Activated T-helper 1 cell treated with anti-CD3 and anti-CD28 coated beads, Interleukin-12 subunit alpha, Interleukin-12 subunit beta, Interleukin-2, Interleukin-4 antibody, amounts not matched to agents 30 ng/mL and 10 ng/mL and 1 ng/mL, durations not matched to agents 14 hours and 24 hours and 36 hours (primary cell): Measurements from ENCODE around the gene FNDC4. TPM values are rescaled to one million over a fixed set of nuclear protein-coding genes. Genes with fewer than 3 reads are reported as not detected.
"Not testable (repeated sequence)": the region's sequence is repeated elsewhere in the genome, so short reads cannot be mapped to it uniquely, and the experiment has no call there.

Source experiments
- DNase-seq: peaks from one replicate; pipeline ENCODE4 v3.0.0; 2021; ENCODE audit warnings: low spot score
- H3K27ac Mint-ChIP-seq: one replicate; pipeline ENCODE4 v1.8.0; 2021; ENCODE audit warnings: mild to moderate bottlenecking, mixed read lengths
- H3K27me3 Mint-ChIP-seq: one replicate; pipeline ENCODE4 v1.8.0; 2022; ENCODE audit warnings: mild to moderate bottlenecking, moderate library complexity, mixed read lengths; ENCODE audit not compliant: insufficient read depth
- H3K36me3 Mint-ChIP-seq: one replicate; pipeline ENCODE4 v1.8.0; 2021; ENCODE audit warnings: low read depth, mixed read lengths
- H3K4me1 Mint-ChIP-seq: one replicate; pipeline ENCODE4 v1.8.0; 2021; ENCODE audit warnings: low read depth, mixed read lengths
- H3K4me3 Mint-ChIP-seq: one replicate; pipeline ENCODE4 v1.8.0; 2021; ENCODE audit warnings: mild to moderate bottlenecking, moderate library complexity, mixed read lengths
- H3K9me3 Mint-ChIP-seq: one replicate; pipeline ENCODE4 v1.8.0; 2021; ENCODE audit warnings: mixed read lengths
- intact Hi-C: fragments of 100-400 bp; cut with micrococcal nuclease; formaldehyde crosslinking; loops from one replicate; pipeline ENCODE4 v1.15.1; 2024
- total RNA-seq: library from RNA; stranded (reverse); gene quantifications from 2 replicates; pipeline ENCODE4 v1.2.3, GENCODE V29; 2022

FNDC4 gene, protein sequence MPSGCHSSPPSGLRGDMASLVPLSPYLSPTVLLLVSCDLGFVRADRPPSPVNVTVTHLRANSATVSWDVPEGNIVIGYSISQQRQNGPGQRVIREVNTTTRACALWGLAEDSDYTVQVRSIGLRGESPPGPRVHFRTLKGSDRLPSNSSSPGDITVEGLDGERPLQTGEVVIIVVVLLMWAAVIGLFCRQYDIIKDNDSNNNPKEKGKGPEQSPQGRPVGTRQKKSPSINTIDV
- total RNA-seq, result 0.10 TPM in 1 of 2 replicates, not detected in the other

- intact Hi-C loops, result no loop called here
- no peaks in the 10 kb centered on the region for H3K36me3 Mint-ChIP-seq
- peak; percentile 15 for DNase-seq
- H3K4me3 Mint-ChIP-seq, result peak within 1 kb of the TSS; percentile 70
- H3K27ac Mint-ChIP-seq, result no peak within 1 kb of the TSS
- H3K27me3 Mint-ChIP-seq, result peaks cover 44% of the 10 kb centered on the region
- H3K9me3 Mint-ChIP-seq, result no peaks in the 10 kb centered on the region
- peaks cover 19% of the 10 kb centered on the region for H3K4me1 Mint-ChIP-seq
These were observed at the start of gene FNDC4 for GRCh38 chr2:27494944-27495554. Gene FNDC4 (minus strand): TSS chr2:27495200. CDS start chr2:27494679, 521 bp downstream.

DNA sequence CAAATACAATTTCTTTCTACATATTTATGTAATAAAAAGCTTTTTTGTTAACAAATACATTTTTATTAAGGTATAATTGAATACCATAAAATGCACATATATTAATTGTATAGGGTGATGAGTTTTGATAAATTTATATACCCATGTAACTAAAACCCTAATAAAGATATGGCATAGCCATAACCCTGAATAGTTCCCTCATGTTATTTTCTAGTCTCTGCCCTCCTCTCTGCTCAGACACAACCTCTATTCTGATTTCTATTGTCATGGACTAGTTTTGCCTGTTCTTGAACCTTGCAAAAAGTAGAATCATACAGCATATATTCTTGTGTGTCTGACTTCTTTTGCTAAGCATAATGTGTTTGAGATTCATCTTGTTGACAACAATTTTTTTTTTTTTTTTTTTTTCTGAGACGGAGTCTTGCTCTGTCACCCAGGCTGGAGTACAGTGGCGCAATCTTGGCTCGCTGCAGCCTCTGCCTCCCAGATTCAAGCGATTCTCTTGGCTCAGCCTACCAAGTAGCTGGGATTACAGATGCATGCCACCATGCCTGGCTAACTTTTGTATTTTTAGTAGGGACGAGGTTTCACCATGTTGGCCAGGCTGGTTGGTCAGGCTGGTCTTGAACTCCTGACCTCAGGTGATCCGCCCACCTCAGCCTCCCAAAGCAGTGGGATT, 49.3 kb upstream of the FNDC4 start:
- intact Hi-C loops, result no loop called here
- Mint-ChIP-seq H3K9me3 (peaks cover 4% of the 10 kb centered on the region), H3K4me3 (no peak overlapping the region), H3K36me3 (peaks cover 1% of the 10 kb centered on the region), H3K27ac (no peak overlapping the region), H3K27me3 (peaks cover 5% of the 10 kb centered on the region), H3K4me1 (no peaks in the 10 kb centered on the region)
- DNase-seq, result no peak

DNA sequence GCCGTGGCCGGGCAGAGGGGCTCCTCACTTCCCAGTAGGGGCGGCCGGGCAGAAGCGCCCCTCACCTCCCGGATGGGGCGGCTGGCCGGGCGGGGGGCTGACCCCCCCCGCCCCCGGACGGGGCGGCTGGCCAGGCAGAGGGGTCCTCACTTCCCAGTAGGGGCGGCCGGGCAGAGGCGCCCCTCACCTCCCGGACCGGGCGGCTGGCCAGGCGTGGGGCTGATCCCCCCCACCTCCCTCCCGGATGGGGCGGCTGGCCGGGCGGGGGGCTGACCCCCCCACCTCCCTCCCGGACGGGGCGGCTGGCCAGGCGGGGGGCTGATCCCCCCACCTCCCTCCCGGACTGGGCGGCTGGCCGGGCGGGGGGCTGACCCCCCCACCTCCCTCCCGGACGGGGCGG, 44.6 kb upstream of the FNDC4 start:
- intact Hi-C loops, H3K36me3 Mint-ChIP-seq, DNase-seq, H3K4me1 Mint-ChIP-seq, H3K9me3 Mint-ChIP-seq, H3K4me3 Mint-ChIP-seq, H3K27ac Mint-ChIP-seq: not testable (repeated sequence)
- H3K27me3 Mint-ChIP-seq, result peaks cover 21% of the 10 kb centered on the region

DNA sequence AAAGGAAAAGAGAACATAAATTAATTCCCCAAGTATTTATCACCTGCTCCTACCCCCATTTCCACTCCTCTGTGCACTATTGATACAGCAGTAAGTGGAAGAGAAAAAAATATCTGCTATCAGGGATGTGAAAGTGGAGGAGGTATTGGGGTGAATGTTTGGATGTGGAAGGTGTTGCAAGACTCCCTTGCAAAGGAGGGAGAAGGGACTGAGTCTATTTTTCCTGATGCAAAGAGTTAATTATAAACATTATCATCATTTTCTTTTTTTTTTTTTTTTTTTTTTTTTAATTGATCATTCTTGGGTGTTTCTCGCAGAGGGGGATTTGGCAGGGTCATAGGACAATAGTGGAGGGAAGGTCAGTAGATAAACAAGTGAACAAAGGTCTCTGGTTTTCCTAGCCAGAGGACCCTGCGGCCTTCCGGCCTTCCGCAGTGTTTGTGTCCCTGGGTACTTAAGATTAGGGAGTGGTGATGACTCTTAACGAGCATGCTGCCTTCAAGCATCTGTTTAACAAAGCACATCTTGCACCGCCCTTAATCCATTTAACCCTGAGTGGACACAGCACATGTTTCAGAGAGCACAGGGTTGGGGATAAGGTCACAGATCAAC, 43.9 kb upstream of the FNDC4 start:
- H3K4me1 Mint-ChIP-seq, H3K36me3 Mint-ChIP-seq, H3K4me3 Mint-ChIP-seq, intact Hi-C loops, H3K9me3 Mint-ChIP-seq, H3K27ac Mint-ChIP-seq, DNase-seq: not testable (repeated sequence)
- H3K27me3 Mint-ChIP-seq, result peaks cover 26% of the 10 kb centered on the region

- intact Hi-C loops, result no loop called here
- Mint-ChIP-seq H3K4me3 (no peak overlapping the region), H3K27ac (no peak overlapping the region), H3K9me3 (no peaks in the 10 kb centered on the region), H3K27me3 (peaks cover 25% of the 10 kb centered on the region), H3K4me1 (no peaks in the 10 kb centered on the region), H3K36me3 (no peaks in the 10 kb centered on the region)
- no peak for DNase-seq
These were observed 42.3 kb upstream of the FNDC4 start for GRCh38 chr2:27537287-27537686.

DNA sequence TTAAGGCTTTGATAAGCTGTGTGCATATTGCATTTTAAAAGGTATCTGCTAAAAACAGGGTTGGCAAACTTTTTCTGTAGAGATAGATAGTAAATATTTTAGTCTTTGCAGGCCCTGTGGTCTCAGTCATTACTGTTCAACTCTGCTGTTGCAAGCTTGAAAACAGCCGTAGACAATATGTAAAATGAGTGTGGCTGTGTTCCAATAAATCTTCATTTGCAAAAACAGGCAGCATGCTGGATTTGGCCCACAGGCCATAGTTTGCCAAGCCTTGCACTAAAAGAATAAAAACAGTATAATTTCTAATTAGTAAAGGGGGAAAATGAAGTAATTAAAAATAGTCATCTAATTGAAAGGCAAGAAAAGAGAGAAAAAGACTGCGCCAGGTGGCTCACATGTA, 37.0 kb upstream of the FNDC4 start:
- Mint-ChIP-seq H3K9me3 (peaks cover 5% of the 10 kb centered on the region), H3K27me3 (peaks cover 25% of the 10 kb centered on the region), H3K36me3 (no peaks in the 10 kb centered on the region), H3K27ac (no peak overlapping the region), H3K4me3 (no peak overlapping the region), H3K4me1 (no peaks in the 10 kb centered on the region)
- intact Hi-C loops, result no loop called here
- DNase-seq, result no peak

GRCh38 chr2:27527182-27527581, 32.2 kb upstream of the FNDC4 start:
- no peak overlapping the region for H3K27ac Mint-ChIP-seq
- H3K27me3 Mint-ChIP-seq, result peaks cover 9% of the 10 kb centered on the region
- no peaks in the 10 kb centered on the region for H3K36me3 Mint-ChIP-seq
- no peak overlapping the region for H3K4me3 Mint-ChIP-seq
- peaks cover 5% of the 10 kb centered on the region for H3K9me3 Mint-ChIP-seq
- intact Hi-C loops, result no loop called here
- no peaks in the 10 kb centered on the region for H3K4me1 Mint-ChIP-seq
- no peak for DNase-seq

GRCh38 chr2:27522400-27522945, 27.5 kb upstream of the FNDC4 start:
- Mint-ChIP-seq H3K27ac (no peak overlapping the region), H3K9me3 (no peaks in the 10 kb centered on the region), H3K27me3 (peaks cover 3% of the 10 kb centered on the region), H3K4me1 (no peaks in the 10 kb centered on the region), H3K36me3 (no peaks in the 10 kb centered on the region), H3K4me3 (no peak overlapping the region)
- no peak for DNase-seq
- intact Hi-C loops, result no loop called here

DNA sequence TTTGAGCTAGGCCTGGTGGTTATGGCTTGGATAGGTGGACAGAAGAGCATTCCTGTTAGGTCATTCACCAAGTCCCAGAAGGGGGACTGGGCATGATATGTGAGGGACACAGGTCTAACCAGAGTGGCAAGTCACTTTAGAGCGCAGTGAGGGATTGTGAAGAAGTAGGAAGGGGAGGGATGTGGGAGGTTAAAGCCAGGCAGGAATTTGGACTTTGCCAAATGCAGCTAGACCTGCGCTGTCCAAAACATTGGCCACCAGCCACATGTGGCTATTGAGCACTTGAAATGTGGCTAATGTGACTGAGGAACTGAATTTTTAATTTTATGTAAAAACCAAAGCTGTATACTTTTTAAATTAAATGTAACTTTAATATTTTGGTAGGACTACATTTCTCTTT, 25.3 kb upstream of the FNDC4 start:
- H3K4me3 Mint-ChIP-seq, result no peak overlapping the region
- no peak for DNase-seq
- H3K36me3 Mint-ChIP-seq, result no peaks in the 10 kb centered on the region
- peaks cover 3% of the 10 kb centered on the region for H3K27me3 Mint-ChIP-seq
- no peaks in the 10 kb centered on the region for H3K9me3 Mint-ChIP-seq
- H3K27ac Mint-ChIP-seq, result no peak overlapping the region
- H3K4me1 Mint-ChIP-seq, result no peaks in the 10 kb centered on the region
- intact Hi-C loops, result no loop called here

GRCh38 chr2:27518782-27519113, 23.7 kb upstream of the FNDC4 start:
- intact Hi-C loops, result no loop called here
- Mint-ChIP-seq H3K4me1 (no peaks in the 10 kb centered on the region), H3K4me3 (no peak overlapping the region), H3K36me3 (no peaks in the 10 kb centered on the region), H3K27ac (no peak overlapping the region), H3K9me3 (no peaks in the 10 kb centered on the region), H3K27me3 (peaks cover 12% of the 10 kb centered on the region)
- DNase-seq, result no peak

DNA sequence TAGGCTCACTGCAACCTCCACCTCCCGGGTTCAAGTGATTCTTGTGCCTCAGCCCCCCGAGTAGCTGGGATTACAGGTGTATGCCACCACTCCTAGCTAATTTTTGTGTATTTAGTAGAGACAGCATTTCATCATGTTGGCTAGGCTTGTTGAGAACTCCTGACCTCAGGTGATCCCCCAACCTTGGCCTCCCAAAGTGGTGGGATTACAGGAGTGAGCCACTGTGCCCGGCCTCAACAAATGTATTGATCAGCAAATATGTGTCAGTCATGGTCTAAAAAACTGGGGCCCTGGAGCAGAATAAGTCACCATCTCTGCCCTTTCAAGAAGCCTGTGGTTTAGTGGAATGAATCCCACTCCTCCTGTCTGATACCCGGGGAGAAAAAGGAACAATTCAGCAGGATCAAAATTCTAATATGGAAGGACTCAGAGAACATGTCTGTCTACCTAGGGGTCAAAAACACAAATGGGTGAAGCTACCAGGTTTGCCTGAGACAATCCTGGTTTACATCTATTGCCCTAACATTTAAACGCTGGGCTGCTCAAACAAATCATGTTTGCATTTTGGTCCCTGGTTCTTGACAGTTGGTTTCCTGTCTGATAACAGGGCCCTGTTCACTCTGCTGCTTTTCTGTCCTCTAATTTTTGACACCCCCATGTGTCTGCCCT, 23.2 kb upstream of the FNDC4 start:
- DNase-seq, result no peak
- no peak overlapping the region for H3K27ac Mint-ChIP-seq
- no peaks in the 10 kb centered on the region for H3K9me3 Mint-ChIP-seq
- H3K4me3 Mint-ChIP-seq, result no peak overlapping the region
- no peaks in the 10 kb centered on the region for H3K36me3 Mint-ChIP-seq
- peaks cover 14% of the 10 kb centered on the region for H3K27me3 Mint-ChIP-seq
- no peaks in the 10 kb centered on the region for H3K4me1 Mint-ChIP-seq
- intact Hi-C loops, result no loop called here

DNA sequence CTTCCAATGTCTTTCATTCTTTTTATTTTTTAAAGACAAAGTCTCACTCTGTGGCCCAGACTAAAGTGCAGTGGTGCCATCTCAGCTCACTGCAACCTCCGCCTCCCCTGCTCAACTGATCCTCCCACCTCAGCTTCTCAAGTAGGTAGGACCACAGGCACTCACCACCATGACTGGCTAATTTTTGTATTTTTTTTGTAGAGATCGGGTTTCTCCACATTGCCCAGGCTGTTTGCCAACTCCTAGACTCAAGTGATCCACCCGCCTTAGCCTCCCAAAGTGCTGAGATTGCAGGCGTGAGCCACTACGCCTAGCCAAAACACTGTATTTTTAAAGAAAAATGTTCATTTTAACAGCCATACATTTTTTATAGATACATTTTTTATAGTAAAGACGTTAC, 14.3 kb upstream of the FNDC4 start:
- H3K36me3 Mint-ChIP-seq, result no peaks in the 10 kb centered on the region

More for the DNA sequence above, 14.3 kb upstream of the FNDC4 start:
- Mint-ChIP-seq H3K27me3 (peaks cover 25% of the 10 kb centered on the region), H3K9me3 (no peaks in the 10 kb centered on the region), H3K4me1 (no peaks in the 10 kb centered on the region), H3K4me3 (no peak overlapping the region), H3K27ac (no peak overlapping the region)
- DNase-seq, result no peak
- intact Hi-C loops, result no loop called here
